HEK293 (cell line): Measurements from ENCODE around the gene TRPV2.

Source experiments
- CTCF ChIA-PET: fragments of 350-600 bp; formaldehyde crosslinking; extraction: SDS; loops from one replicate; lab custom pipeline; 2021; ENCODE audit warnings: antibody characterized with exemption; lab: Yijun Ruan, JAX
- POLR2A ChIA-PET: fragments of 300-600 bp; formaldehyde crosslinking; extraction: SDS; loops from one replicate; lab custom pipeline; 2020; ENCODE audit warnings: antibody characterized with exemption, inconsistent platforms; lab: Yijun Ruan, JAX
- H3K27ac ChIP-seq: fragments of 200-500 bp; sonication (Bioruptor generic); 2 replicates; pipeline ENCODE4 v1.5.1; 2014; ENCODE audit warnings: low read depth, low read length, control low read depth, inconsistent platforms; ENCODE audit errors: extremely low read depth
- H3K36me3 ChIP-seq, 2 experiments: fragments of 200-500 bp in 1 of 2; sonication (Bioruptor generic) in 1 of 2; 1 replicate in 1 of 2; 2 replicates in 1 of 2; pipeline ENCODE4 v1.5.1; 2014 to 2017; ENCODE audit warnings: inconsistent platforms in 2 of 2, low read length in 2 of 2; ENCODE audit not compliant: control insufficient read depth in 2 of 2, insufficient read depth in 1 of 2
- H3K4me1 ChIP-seq: fragments of 200-500 bp; sonication (Bioruptor generic); 2 replicates; pipeline ENCODE4 v1.5.1; 2014; ENCODE audit warnings: mild to moderate bottlenecking, low read length, inconsistent platforms; ENCODE audit not compliant: control insufficient read depth, insufficient read depth
- H3K4me3 ChIP-seq: 2 replicates; pipeline ENCODE4 v1.5.1; 2011; ENCODE audit warnings: low read depth, mild to moderate bottlenecking, control low read depth, low read length, moderate library complexity
- H3K9me3 ChIP-seq: fragments of 200-500 bp; sonication (Bioruptor generic); 2 replicates; pipeline ENCODE4 v1.5.1; 2014; ENCODE audit warnings: low read depth, low read length, inconsistent platforms; ENCODE audit not compliant: control insufficient read depth, insufficient read depth
- EGR2 ChIP-seq: fragments of 450-650 bp; formaldehyde crosslinking; IDR thresholded peaks from 2 replicates; pipeline ENCODE4 v1.5.1; 2016; ENCODE audit warnings: low read depth, missing biosample characterization, missing genetic modification characterization
- ELK4 ChIP-seq: IDR thresholded peaks from 2 replicates; pipeline ENCODE4 v1.6.1; 2011; ENCODE audit warnings: mild to moderate bottlenecking, low read depth, low read length, borderline replicate concordance
- KLF7 ChIP-seq: fragments of 450-650 bp; formaldehyde crosslinking; IDR thresholded peaks from 2 replicates; pipeline ENCODE4 v1.5.1; 2016; ENCODE audit warnings: missing biosample characterization, missing genetic modification characterization, borderline replicate concordance
- MYNN ChIP-seq: fragments of 450-650 bp; formaldehyde crosslinking; IDR thresholded peaks from 2 replicates; pipeline ENCODE4 v1.5.1; 2016; ENCODE audit warnings: missing biosample characterization, missing genetic modification characterization, borderline replicate concordance
- OSR2 ChIP-seq: fragments of 450-650 bp; formaldehyde crosslinking; IDR thresholded peaks from 2 replicates; pipeline ENCODE4 v1.5.1; 2016; ENCODE audit warnings: missing biosample characterization, missing genetic modification characterization
- PRDM6 ChIP-seq: fragments of 450-650 bp; formaldehyde crosslinking; IDR thresholded peaks from 2 replicates; pipeline ENCODE4 v1.5.1; 2017; ENCODE audit warnings: missing biosample characterization, missing genetic modification characterization
- RBAK ChIP-seq: fragments of 450-650 bp; formaldehyde crosslinking; IDR thresholded peaks from 2 replicates; pipeline ENCODE4 v1.5.1; 2016; ENCODE audit warnings: missing biosample characterization, missing genetic modification characterization
- SETDB1 ChIP-seq: IDR thresholded peaks from one replicate; pipeline ENCODE4 v1.6.1; 2017; ENCODE audit warnings: mild to moderate bottlenecking, low read length, moderate library complexity, mixed read lengths; ENCODE audit not compliant: insufficient read length
- SP7 ChIP-seq: fragments of 450-650 bp; formaldehyde crosslinking; IDR thresholded peaks from 2 replicates; pipeline ENCODE4 v1.5.1; 2016; ENCODE audit warnings: missing biosample characterization, missing genetic modification characterization
- WT1 ChIP-seq: fragments of 450-650 bp; formaldehyde crosslinking; IDR thresholded peaks from 2 replicates; pipeline ENCODE4 v1.5.1; 2016; ENCODE audit warnings: missing biosample characterization, missing genetic modification characterization
- ZBTB1 ChIP-seq: fragments of 450-650 bp; formaldehyde crosslinking; IDR thresholded peaks from 2 replicates; pipeline ENCODE4 v1.5.1; 2016; ENCODE audit warnings: missing biosample characterization, missing genetic modification characterization
- ZFHX2 ChIP-seq: fragments of 450-650 bp; formaldehyde crosslinking; conservative IDR thresholded peaks from 2 replicates; pipeline ENCODE4 v1.5.1; 2016; ENCODE audit warnings: missing biosample characterization, missing genetic modification characterization
- ZFP37 ChIP-seq: fragments of 450-650 bp; formaldehyde crosslinking; IDR thresholded peaks from 2 replicates; pipeline ENCODE4 v1.5.1; 2016; ENCODE audit warnings: missing biosample characterization, missing genetic modification characterization
- ZFP41 ChIP-seq: fragments of 450-650 bp; formaldehyde crosslinking; IDR thresholded peaks from 2 replicates; pipeline ENCODE4 v1.5.1; 2016; ENCODE audit warnings: missing biosample characterization, missing genetic modification characterization, borderline replicate concordance
- ZNF10 ChIP-seq: fragments of 450-650 bp; formaldehyde crosslinking; IDR thresholded peaks from 2 replicates; pipeline ENCODE4 v1.5.1; 2017; ENCODE audit warnings: missing biosample characterization, missing genetic modification characterization
- ZNF223 ChIP-seq: fragments of 450-650 bp; formaldehyde crosslinking; IDR thresholded peaks from 2 replicates; pipeline ENCODE4 v1.5.1; 2016; ENCODE audit warnings: missing biosample characterization, missing genetic modification characterization
- ZNF280C ChIP-seq: fragments of 450-650 bp; formaldehyde crosslinking; IDR thresholded peaks from 2 replicates; pipeline ENCODE4 v1.5.1; 2016; ENCODE audit warnings: missing biosample characterization, missing genetic modification characterization
- ZNF311 ChIP-seq: fragments of 450-650 bp; formaldehyde crosslinking; IDR thresholded peaks from 2 replicates; pipeline ENCODE4 v1.5.1; 2017; ENCODE audit warnings: missing biosample characterization, missing genetic modification characterization, borderline replicate concordance
- ZNF48 ChIP-seq: fragments of 450-650 bp; formaldehyde crosslinking; IDR thresholded peaks from 2 replicates; pipeline ENCODE4 v1.5.1; 2016; ENCODE audit warnings: missing biosample characterization, missing genetic modification characterization
- ZNF514 ChIP-seq: fragments of 450-650 bp; formaldehyde crosslinking; IDR thresholded peaks from 2 replicates; pipeline ENCODE4 v1.5.1; 2016; ENCODE audit warnings: missing biosample characterization, missing genetic modification characterization
- ZNF548 ChIP-seq: fragments of 450-650 bp; formaldehyde crosslinking; IDR thresholded peaks from 2 replicates; pipeline ENCODE4 v1.5.1; 2016; ENCODE audit warnings: missing biosample characterization, missing genetic modification characterization
- ZNF664 ChIP-seq: fragments of 450-650 bp; formaldehyde crosslinking; IDR thresholded peaks from 2 replicates; pipeline ENCODE4 v1.5.1; 2016; ENCODE audit warnings: missing biosample characterization, missing genetic modification characterization
- ZNF777 ChIP-seq: fragments of 450-650 bp; formaldehyde crosslinking; IDR thresholded peaks from 2 replicates; pipeline ENCODE4 v1.5.1; 2017; ENCODE audit warnings: missing biosample characterization, missing genetic modification characterization, borderline replicate concordance
- ZSCAN16 ChIP-seq: fragments of 450-650 bp; formaldehyde crosslinking; IDR thresholded peaks from 2 replicates; pipeline ENCODE4 v1.5.1; 2016; ENCODE audit warnings: missing biosample characterization, missing genetic modification characterization
- ZSCAN23 ChIP-seq: fragments of 450-650 bp; formaldehyde crosslinking; IDR thresholded peaks from 2 replicates; pipeline ENCODE4 v1.5.1; 2016; ENCODE audit warnings: missing biosample characterization, missing genetic modification characterization
- ZSCAN4 ChIP-seq: fragments of 450-650 bp; formaldehyde crosslinking; IDR thresholded peaks from 2 replicates; pipeline ENCODE4 v1.5.1; 2017; ENCODE audit warnings: missing biosample characterization, missing genetic modification characterization

TRPV2 gene

GRCh38 chr17:16474012-16474725 lies 58.8 kb downstream of the TRPV2 start:
- Histone ChIP-seq H3K4me3 (no peak overlapping the region), H3K4me1 (no peaks in the 10 kb centered on the region), H3K9me3 (no peaks in the 10 kb centered on the region), H3K27ac (no peak overlapping the region), H3K36me3 (no peaks in the 10 kb centered on the region)
- ChIA-PET POLR2A (no interaction called here), CTCF (interaction anchor here (1.2 kb wide), 1 partner anchor 21 kb away, joined by 7 read pairs; no protein-coding TSS in a partner anchor)
- no peak for TF ChIP-seq ZBTB1 (tag by site-specific recombination)
- no peak for TF ChIP-seq ZNF311 (tag by site-specific recombination)
- peak; percentile 61 for TF ChIP-seq ZFHX2 (tag by site-specific recombination)
- TF ChIP-seq ZSCAN23 (tag by site-specific recombination) = no peak
- no peak for TF ChIP-seq SP7 (tag by site-specific recombination)
- TF ChIP-seq ZNF223 = no peak
- no peak for TF ChIP-seq RBAK
- no peak for TF ChIP-seq ZNF548 (tag by site-specific recombination)
- no peak for TF ChIP-seq ZSCAN4 (tag by site-specific recombination)
- peak; percentile 71 for TF ChIP-seq EGR2 (tag by site-specific recombination)
- TF ChIP-seq ZNF10 (tag by site-specific recombination) = no peak

- Histone ChIP-seq H3K4me1 (no peaks in the 10 kb centered on the region), H3K9me3 (no peaks in the 10 kb centered on the region), H3K27ac (no peak overlapping the region), H3K4me3 (no peak overlapping the region), H3K36me3 (no peaks in the 10 kb centered on the region)
- POLR2A ChIA-PET = no interaction called here
- TF ChIP-seq ZSCAN16 = no peak
- no peak for TF ChIP-seq WT1
- no peak for TF ChIP-seq ELK4
- TF ChIP-seq ZNF10 (tag by site-specific recombination) = peak; percentile 94
- TF ChIP-seq SETDB1 = no peak
- no peak for TF ChIP-seq MYNN (tag by site-specific recombination)
- CTCF ChIA-PET = interaction anchor here (0.6 to 1.4 kb wide), 5 partner anchors 23 to 89 kb away, joined by 3 to 7 read pairs (median 3); no protein-coding TSS in a partner anchor
Measured at GRCh38 chr17:16475179-16475704, 59.9 kb downstream of the TRPV2 start.

- ChIA-PET CTCF (interaction anchor here (1.0 to 1.3 kb wide), 4 partner anchors 13 to 44 kb away, joined by 3 to 9 read pairs (median 5); no protein-coding TSS in a partner anchor), POLR2A (interaction anchor here (0.8 to 2.0 kb wide), 5 partner anchors 11 to 39 kb away, joined by 3 to 9 read pairs (median 4); no protein-coding TSS in a partner anchor)
- H3K4me3 ChIP-seq = no peak overlapping the region
- no peaks in the 10 kb centered on the region for H3K9me3 ChIP-seq
- H3K4me1 ChIP-seq = no peaks in the 10 kb centered on the region
- no peaks in the 10 kb centered on the region for H3K36me3 ChIP-seq
- H3K27ac ChIP-seq = no peak overlapping the region
- TF ChIP-seq ZNF664 (tag by site-specific recombination) (no peak), EGR2 (tag by site-specific recombination) (no peak), ZNF514 (no peak), OSR2 (tag by site-specific recombination) (no peak), KLF7 (tag by site-specific recombination) (no peak), ZNF48 (tag by site-specific recombination) (no peak), PRDM6 (no peak), ZNF280C (tag by site-specific recombination) (no peak), ZNF777 (no peak), SP7 (tag by site-specific recombination) (peak; percentile 51; the same call in 1 of the 2 replicates), ZFP41 (tag by site-specific recombination) (no peak), ZFP37 (tag by site-specific recombination) (no peak)
Measured at GRCh38 chr17:16477255-16477654, 61.9 kb downstream of the TRPV2 start.
